ENCODE measurements around the gene NEK1. TPM values are rescaled to one million over a fixed set of nuclear protein-coding genes. Genes with fewer than 3 reads are reported as not detected.

The NEK1 gene
- total RNA-seq, 1 experiment from 2014 or later, result 6.0 TPM

- H3K36me3 Mint-ChIP-seq (ENCODE audit: insufficient read depth, unreplicated experiment), result peaks cover 16% of the 10 kb centered on the region
- peak; percentile 76 for DNase-seq
- TF ChIP-seq CTCF (IDR thresholded peaks at IDR 0.05; ENCODE audit: unreplicated experiment), result no peak
- CTCF ChIA-PET, result interaction anchor here (0.5 to 2.6 kb wide), 6 partner anchors 10 to 1443 kb away, joined by 3 to 12 read pairs (median 4); partner anchors contain the start of gene CLCN3
- H3K27me3 Mint-ChIP-seq (ENCODE audit: unreplicated experiment), result no peaks in the 10 kb centered on the region
- peak overlapping the region; percentile 100 for H3K27ac Mint-ChIP-seq (ENCODE audit: unreplicated experiment)
- no peaks in the 10 kb centered on the region for H3K9me3 Mint-ChIP-seq (ENCODE audit: low read depth, unreplicated experiment)
- intact Hi-C loops (cut with micrococcal nuclease; ENCODE audit: unreplicated experiment), result loop anchor here (2.0 kb wide), 2 partner anchors 25 to 37 kb away; no protein-coding TSS in a partner anchor
- H3K4me1 Mint-ChIP-seq (ENCODE audit: low read depth, unreplicated experiment), result peaks cover 15% of the 10 kb centered on the region
- H3K4me3 Mint-ChIP-seq (ENCODE audit: low read depth, unreplicated experiment), result peak overlapping the region; percentile 85
- BruUV-seq (replicated peaks), result no TSS peak
Observed at GRCh38 chr4:169659716-169660670, 47.6 kb upstream of the NEK1 start.

GRCh38 chr4:169658975-169659715 lies 46.8 kb upstream of the NEK1 start:
- DNase-seq, result no peak
- no peaks in the 10 kb centered on the region for H3K27me3 Mint-ChIP-seq (ENCODE audit: unreplicated experiment)
- CTCF ChIA-PET, result interaction anchor here (0.5 to 2.6 kb wide), 6 partner anchors 9 to 1444 kb away, joined by 3 to 12 read pairs (median 4); partner anchors contain the start of gene CLCN3
- peaks cover 15% of the 10 kb centered on the region for H3K4me1 Mint-ChIP-seq (ENCODE audit: low read depth, unreplicated experiment)
- H3K36me3 Mint-ChIP-seq (ENCODE audit: insufficient read depth, unreplicated experiment), result peaks cover 15% of the 10 kb centered on the region
- peak overlapping the region; percentile 100 for H3K27ac Mint-ChIP-seq (ENCODE audit: unreplicated experiment)
- TSS peak; percentile 98 for BruUV-seq (replicated peaks)
- peak overlapping the region; percentile 85 for H3K4me3 Mint-ChIP-seq (ENCODE audit: low read depth, unreplicated experiment)
- no peak for TF ChIP-seq CTCF (IDR thresholded peaks at IDR 0.05; ENCODE audit: unreplicated experiment)
- intact Hi-C loops (cut with micrococcal nuclease; ENCODE audit: unreplicated experiment), result loop anchor here (2.0 kb wide), 1 partner anchor 24 kb away; no protein-coding TSS in a partner anchor
- H3K9me3 Mint-ChIP-seq (ENCODE audit: low read depth, unreplicated experiment), result no peaks in the 10 kb centered on the region

GRCh38 chr4:169658196-169658595 lies 45.8 kb upstream of the NEK1 start:
- no peak for DNase-seq
- H3K27me3 Mint-ChIP-seq (ENCODE audit: unreplicated experiment), result no peaks in the 10 kb centered on the region
- H3K36me3 Mint-ChIP-seq (ENCODE audit: insufficient read depth, unreplicated experiment), result peaks cover 10% of the 10 kb centered on the region
- no peak overlapping the region for H3K4me3 Mint-ChIP-seq (ENCODE audit: low read depth, unreplicated experiment)
- H3K4me1 Mint-ChIP-seq (ENCODE audit: low read depth, unreplicated experiment), result peaks cover 15% of the 10 kb centered on the region
- no TSS peak for BruUV-seq (replicated peaks)
- CTCF ChIA-PET, result interaction anchor here (2.6 kb wide), 1 partner anchor 8 kb away, joined by 12 read pairs; no protein-coding TSS in a partner anchor
- H3K27ac Mint-ChIP-seq (ENCODE audit: unreplicated experiment), result peak overlapping the region; percentile 100
- intact Hi-C loops (cut with micrococcal nuclease; ENCODE audit: unreplicated experiment), result loop anchor here (2.0 kb wide), 1 partner anchor 23 kb away; no protein-coding TSS in a partner anchor
- no peak for TF ChIP-seq CTCF (IDR thresholded peaks at IDR 0.05; ENCODE audit: unreplicated experiment)
- H3K9me3 Mint-ChIP-seq (ENCODE audit: low read depth, unreplicated experiment), result no peaks in the 10 kb centered on the region

- peak overlapping the region; percentile 67 for H3K27ac Mint-ChIP-seq (ENCODE audit: unreplicated experiment)
- intact Hi-C loops (cut with micrococcal nuclease; ENCODE audit: unreplicated experiment), result loop anchor here (2.0 kb wide), 1 partner anchor 23 kb away; no protein-coding TSS in a partner anchor
- H3K9me3 Mint-ChIP-seq (ENCODE audit: low read depth, unreplicated experiment), result no peaks in the 10 kb centered on the region
- H3K36me3 Mint-ChIP-seq (ENCODE audit: insufficient read depth, unreplicated experiment), result peaks cover 10% of the 10 kb centered on the region
- no peak for DNase-seq
- peaks cover 14% of the 10 kb centered on the region for H3K4me1 Mint-ChIP-seq (ENCODE audit: low read depth, unreplicated experiment)
- CTCF ChIA-PET, result no interaction called here
- TF ChIP-seq CTCF (IDR thresholded peaks at IDR 0.05; ENCODE audit: unreplicated experiment), result no peak
- BruUV-seq (replicated peaks), result no TSS peak
- H3K4me3 Mint-ChIP-seq (ENCODE audit: low read depth, unreplicated experiment), result no peak overlapping the region
- no peaks in the 10 kb centered on the region for H3K27me3 Mint-ChIP-seq (ENCODE audit: unreplicated experiment)
Observed at GRCh38 chr4:169657470-169658107, 45.2 kb upstream of the NEK1 start.
